GM19043 (cell line): ENCODE results near the gene SCUBE2.
"Not testable (repeated sequence)": the region's sequence is repeated elsewhere in the genome, so short reads cannot be mapped to it uniquely, and the experiment has no call there.

Experiments
- ATAC-seq: cut with Tn5 transposase; IDR thresholded peaks from one replicate; pipeline ENCODE4 v1.9.1; 2021; ENCODE audit warnings: low read depth; ENCODE audit not compliant: unreplicated experiment

Gene SCUBE2

GRCh38 chr11:9014826-9015225 is 76.6 kb downstream of the SCUBE2 start:
- ATAC-seq = no peak

DNA sequence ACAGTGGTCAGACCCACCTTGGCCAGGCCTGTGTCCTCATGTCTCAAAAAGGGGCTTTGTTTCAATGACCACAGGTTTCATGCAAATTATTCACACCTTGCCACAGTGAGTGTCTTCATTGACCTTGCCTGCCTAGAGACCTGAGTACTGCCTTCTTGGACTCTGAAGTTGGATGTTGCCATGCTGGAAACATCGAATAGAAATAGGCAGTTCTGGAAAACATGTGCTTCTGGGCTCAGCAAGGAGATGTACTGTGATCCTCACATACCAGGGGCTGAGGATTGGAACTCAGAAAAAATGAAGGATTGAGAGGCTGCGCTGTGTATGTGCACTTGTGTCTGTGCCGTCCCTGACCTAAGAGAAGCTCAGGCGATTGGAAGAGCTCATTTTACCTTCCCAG is 78.0 kb downstream of the SCUBE2 start:
- no peak for ATAC-seq

- not testable (repeated sequence) for ATAC-seq
Measured at GRCh38 chr11:9009538-9009937, 81.9 kb downstream of the SCUBE2 start.

DNA sequence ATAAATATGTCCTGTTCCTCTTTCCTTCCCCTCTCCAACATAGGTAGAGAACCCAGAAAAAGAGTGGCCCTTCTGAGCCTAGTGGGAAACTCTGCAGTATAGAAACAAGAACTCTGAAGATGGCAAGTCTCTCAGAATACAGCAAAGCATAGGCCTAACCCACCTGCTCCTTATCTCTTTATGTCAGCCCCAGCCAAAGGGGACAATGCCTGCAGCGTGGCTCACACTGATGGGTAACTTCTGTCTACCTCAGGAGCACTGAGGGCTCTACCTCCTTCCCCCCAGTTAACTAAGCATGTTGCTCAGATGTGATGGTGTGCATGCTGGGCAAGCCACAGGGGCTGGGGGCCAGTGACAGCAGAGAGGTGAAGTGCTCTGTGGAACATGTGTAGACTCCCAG is 82.7 kb downstream of the SCUBE2 start:
- no peak for ATAC-seq

DNA sequence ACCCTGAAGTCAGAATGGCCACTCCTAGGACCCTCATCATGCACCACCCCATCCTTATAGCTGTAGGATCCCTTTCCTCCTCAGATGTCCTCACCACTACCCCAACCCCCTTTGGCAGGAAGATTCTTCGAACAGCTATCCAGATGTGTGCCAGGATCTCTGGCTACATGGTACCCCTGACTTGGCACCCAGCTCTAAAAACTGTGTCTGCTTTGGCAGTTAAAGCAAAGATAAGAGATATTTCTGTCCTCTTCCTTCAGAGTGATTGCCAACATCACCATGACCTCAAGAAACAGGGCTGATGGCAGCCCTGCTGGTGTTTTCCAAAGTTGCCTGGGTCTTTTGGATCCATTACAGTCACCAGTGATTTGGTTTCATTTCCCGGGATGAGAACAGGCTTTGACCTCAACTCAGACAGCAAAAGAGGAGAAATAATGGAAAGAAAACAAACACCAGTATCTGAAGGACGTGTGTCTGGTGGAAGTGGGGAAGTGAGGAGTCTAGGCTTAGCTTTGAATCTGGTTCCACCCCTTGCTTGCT is 83.3 kb downstream of the SCUBE2 start:
- no peak for ATAC-seq

DNA sequence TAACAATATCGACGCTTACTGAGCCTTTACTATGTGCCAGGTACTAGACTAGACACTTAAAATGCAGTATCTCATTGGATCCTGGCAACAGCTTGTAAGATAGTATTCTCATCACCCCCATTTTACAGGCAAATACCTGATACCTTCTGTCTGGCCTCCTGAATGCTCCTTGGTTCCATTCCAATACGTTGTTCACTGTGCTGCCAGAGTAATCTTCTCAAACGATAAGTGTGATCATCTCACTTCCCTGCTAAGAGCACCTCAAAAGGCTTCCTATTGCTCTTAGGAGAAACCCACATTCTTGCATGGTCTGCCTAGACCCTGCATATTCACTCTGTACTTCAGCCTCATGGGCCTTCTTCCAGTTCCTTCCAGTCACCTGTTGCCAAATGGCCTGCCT is 86.3 kb downstream of the SCUBE2 start:
- no peak for ATAC-seq

- ATAC-seq = no peak
Measured at GRCh38 chr11:9004183-9004926, 87.0 kb downstream of the SCUBE2 start.

- ATAC-seq = no peak
Measured at GRCh38 chr11:9003573-9004182, 87.7 kb downstream of the SCUBE2 start, which contains the start of gene NRIP3. Gene NRIP3 (minus strand): TSS chr11:9004001. CDS start chr11:9003935, 66 bp downstream.

DNA sequence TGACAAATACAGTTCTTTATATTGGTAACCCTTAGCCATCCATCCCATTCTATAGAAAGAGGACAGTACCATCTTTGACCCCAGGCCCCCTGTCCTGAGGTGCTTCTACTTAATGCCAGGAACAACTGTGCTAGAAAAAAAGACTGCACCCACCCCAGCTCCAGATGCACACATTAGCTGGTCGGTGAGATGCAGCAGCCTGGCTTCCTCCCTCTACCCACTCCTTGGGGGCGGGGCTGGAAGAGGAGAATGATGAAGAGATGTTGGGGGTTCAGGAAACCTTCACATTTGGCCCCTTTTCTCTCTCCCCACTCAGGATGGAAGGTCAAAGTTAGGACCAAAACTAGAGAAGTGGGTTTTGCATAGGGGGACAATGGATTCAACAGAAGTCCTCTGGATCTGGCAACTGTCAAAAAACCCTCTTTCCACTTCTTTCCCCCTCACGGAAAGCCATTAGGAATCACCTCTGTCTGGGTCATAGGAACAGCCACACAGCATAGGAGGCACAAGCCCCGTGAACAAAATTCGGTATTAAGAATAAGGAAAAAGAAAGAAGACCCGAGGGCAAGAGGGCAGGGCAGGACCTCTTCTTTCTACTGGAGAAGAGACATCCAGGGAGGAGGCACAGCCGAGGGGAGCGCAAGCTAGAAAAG is 88.4 kb downstream of the SCUBE2 start:
- ATAC-seq = no peak

- no peak for ATAC-seq
Measured at GRCh38 chr11:9001736-9002135, 89.7 kb downstream of the SCUBE2 start.

GRCh38 chr11:8998017-8998416 is 93.4 kb downstream of the SCUBE2 start:
- ATAC-seq = no peak

- ATAC-seq = no peak
Measured at GRCh38 chr11:8997451-8997850, 93.9 kb downstream of the SCUBE2 start.

DNA sequence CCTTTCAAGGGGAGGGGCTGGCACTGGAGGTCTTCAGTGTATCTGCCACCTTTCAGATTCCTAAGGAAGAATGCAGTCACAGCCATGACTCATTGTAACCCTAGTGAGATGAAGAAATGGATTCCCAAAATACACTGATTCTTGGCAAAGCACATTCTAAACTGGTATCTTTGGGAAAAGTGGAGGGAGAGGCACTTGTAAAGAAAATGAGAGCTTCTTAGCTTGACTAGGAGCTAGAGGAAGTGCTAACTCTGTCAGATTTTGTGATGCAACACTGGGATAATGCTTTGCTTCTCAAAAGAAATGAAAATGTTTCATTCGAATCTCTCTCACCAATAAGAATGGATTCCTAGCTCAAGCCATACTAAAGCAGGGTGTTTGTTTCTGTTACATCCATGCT is 101.9 kb downstream of the SCUBE2 start:
- ATAC-seq = no peak

- ATAC-seq = no peak
Measured at GRCh38 chr11:8988329-8989234, 102.8 kb downstream of the SCUBE2 start.

GRCh38 chr11:8987446-8987845 is 104.0 kb downstream of the SCUBE2 start:
- no peak for ATAC-seq

DNA sequence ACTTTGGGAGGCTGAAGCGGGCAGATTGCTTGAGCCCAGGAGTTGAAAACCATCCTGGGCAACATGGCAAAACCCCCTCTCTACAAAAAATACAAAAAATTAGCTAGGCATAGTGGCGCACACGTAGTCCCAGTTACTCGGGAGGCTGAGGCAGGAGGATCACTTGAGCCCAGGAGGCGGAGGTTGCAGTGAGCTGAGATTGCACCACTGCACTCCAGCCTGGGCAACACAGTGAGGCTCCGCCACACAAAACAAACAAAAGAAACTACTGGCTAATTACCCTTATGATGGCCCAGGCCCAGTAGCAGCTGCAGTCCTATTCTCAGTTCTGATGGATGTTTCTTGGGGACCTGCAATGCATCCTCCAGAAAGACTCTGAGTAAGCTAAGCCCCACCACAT is 104.6 kb downstream of the SCUBE2 start:
- ATAC-seq = not testable (repeated sequence)

DNA sequence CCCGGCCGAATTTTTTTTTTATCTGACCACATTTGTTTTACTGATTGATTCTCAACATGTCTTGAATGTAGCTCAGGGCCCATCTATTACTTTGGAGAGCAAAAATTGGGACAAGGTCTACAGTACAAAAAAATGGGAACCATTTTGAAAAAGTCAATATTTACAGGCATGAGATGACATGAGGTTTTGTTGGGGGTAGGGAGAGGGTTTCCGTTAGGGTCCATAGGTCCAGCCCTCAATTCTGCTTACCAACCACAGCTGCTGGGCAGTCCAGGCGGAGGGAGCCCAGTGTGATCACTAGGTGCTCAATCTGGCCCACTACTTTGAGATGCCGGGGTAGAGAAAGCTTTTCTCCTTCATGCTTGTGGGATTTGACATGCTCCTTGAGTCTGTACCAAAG is 105.9 kb downstream of the SCUBE2 start:
- no peak for ATAC-seq

DNA sequence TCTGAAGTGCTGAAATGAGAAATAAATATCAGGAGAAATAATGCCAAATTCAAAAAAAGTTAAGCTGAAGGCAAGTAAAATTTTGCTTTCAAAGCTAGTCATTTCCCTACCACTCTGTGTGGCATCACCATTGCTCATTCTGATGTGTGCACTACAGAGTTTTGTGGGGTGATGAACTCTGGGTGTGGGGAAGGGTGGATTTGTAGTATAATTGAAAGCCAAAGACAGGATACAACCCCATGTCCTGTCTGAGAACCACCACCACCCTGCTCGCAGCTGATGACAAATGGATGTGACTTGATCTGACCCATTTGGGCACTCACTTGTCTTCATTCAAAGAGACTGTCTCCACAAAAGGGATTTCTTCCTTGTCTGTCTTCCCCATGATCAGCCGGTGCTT is 107.8 kb downstream of the SCUBE2 start:
- no peak for ATAC-seq

DNA sequence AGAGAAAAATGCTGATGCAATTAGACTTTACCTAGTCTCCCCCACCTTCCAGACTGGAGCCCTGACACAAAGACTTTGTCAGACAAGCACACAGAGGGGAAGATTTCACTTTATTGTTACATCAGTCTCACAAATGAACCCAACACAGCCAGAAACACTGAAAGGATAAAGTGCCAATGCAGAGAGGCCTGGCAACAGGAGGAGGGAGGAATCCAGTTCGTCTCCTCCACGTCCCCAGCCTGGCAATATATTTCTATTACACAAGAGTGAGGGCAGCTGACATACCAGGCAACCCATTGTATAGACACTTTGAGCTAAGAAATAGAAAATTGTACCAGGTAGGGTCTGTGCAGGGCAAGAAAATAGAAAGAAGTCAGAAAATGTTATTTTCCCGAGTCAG is 110.9 kb downstream of the SCUBE2 start:
- ATAC-seq = no peak

DNA sequence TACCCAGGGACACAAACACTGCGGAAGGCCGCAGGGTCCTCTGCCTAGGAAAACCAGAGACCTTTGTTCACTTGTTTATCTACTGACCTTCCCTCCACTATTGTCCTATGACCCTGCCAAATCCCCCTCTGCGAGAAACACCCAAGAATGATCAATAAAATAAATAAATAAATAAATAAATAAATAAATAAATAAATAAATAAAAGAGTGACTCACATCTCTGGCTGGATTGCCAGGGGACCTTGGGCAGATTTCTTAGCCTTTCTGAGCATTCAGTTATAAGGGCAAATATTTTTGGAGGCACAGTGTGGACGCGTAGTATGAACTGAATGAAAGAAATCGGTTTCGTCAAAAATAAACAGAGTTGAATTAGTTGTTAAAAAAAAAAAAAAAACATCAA is 112.0 kb downstream of the SCUBE2 start:
- not testable (repeated sequence) for ATAC-seq
